Measurements from ENCODE around the gene SMS. TPM values are rescaled to one million over a fixed set of nuclear protein-coding genes. Genes with fewer than 3 reads are reported as not detected.
"Not testable (repeated sequence)": the region's sequence is repeated elsewhere in the genome, so short reads cannot be mapped to it uniquely, and the experiment has no call there.

SMS gene
- total RNA-seq, 1 donor from 2014 or later = 218 TPM

DNA sequence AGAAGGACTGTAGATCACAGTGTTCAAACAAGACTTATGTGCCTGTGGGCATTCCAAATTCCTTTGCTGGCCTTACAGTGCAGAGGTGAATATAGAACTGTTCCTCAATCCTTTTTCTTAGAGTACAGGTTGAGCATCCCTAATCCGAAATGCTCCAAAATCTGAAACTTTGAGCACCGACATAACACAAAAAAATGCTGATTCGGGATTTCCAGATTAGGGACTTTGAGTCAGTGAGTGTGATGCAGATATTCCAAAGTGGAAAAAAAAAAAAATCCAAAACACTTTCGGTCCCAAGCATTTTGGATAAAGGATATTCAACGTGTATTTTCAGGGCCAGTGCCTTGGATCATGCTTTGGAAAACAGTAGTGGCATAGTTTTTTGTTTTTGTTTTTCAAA, 9.2 kb downstream of the SMS start:
- FAIRE-seq = no peak

DNA sequence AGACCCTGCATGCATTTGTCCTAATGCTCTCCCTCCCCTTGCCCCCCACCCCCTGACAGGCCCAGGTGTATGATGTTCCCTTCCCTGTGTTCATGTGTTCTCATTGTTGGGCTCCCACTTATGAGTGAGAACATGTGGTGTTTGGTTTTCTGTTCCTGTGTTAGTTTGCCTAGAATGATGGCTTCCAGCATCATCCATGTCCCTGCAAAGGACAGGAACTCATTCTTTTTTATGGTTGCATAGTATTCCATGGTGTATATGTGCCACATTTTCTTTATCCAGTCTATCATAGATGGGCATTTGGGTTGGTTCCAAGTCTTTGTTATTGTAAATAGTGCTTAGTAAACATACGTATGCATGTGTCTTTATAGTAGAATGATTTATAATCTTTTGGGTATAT, 10.0 kb downstream of the SMS start:
- FAIRE-seq; DNase-seq (ENCODE audit: low spot score in 2 of 2): not testable (repeated sequence)

More for the DNA sequence above, 9.2 kb downstream of the SMS start:
- no peak for DNase-seq (ENCODE audit: low spot score in 2 of 2)

DNA sequence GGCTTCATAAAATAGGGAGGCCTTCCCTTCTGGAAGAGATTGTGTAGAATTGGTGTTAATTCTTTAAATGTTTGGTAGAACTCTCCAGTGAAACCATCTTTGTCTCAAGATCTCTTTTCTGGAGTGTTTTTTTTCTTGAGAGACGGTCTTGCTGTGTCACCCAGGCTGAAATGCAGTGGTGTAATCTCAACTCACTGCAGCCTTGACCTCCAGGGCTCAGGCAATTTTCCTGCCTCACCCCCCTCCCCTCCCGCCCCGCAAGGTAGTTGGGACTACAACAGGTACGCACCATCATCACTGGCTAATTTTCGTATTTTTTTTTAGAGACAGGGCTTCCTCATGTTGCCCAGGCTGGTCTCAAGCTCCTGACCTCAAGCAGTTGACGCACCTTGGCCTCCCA, 12.1 kb downstream of the SMS start:
- no peak for FAIRE-seq

DNA sequence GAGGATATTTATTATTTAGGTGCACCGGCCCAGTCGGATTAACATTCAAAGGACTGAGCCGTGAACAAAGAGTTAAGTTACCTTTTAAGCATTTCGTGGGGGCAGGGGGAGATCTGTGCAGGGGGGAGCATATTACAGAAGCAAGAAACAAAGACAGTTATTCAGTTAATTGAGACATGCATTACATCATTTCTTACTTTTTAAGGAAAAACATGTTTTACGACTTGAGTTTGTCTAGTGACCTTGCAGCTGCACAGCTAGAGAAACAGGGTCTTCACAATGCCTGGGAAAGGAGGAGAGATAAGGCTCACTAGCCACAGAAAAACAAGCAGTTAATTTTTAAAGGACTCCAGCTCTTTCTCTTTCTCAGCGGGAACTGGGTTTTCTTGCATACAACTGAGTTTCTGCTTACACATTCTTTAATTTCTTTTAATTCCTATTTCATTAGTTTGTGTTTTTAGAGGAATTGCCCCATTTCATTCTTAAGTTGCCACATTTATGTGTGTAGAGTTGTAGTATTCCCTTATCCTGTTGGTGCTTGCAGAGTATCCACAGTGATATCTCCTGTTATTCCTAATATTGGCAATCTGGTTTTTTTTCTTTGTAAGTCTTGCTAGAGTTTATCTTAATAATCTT, 12.8 kb downstream of the SMS start:
- not testable (repeated sequence) for FAIRE-seq; DNase-seq (ENCODE audit: low spot score in 2 of 2)

More for the DNA sequence above, 12.1 kb downstream of the SMS start:
- DNase-seq (ENCODE audit: low spot score in 2 of 2) = no peak

DNA sequence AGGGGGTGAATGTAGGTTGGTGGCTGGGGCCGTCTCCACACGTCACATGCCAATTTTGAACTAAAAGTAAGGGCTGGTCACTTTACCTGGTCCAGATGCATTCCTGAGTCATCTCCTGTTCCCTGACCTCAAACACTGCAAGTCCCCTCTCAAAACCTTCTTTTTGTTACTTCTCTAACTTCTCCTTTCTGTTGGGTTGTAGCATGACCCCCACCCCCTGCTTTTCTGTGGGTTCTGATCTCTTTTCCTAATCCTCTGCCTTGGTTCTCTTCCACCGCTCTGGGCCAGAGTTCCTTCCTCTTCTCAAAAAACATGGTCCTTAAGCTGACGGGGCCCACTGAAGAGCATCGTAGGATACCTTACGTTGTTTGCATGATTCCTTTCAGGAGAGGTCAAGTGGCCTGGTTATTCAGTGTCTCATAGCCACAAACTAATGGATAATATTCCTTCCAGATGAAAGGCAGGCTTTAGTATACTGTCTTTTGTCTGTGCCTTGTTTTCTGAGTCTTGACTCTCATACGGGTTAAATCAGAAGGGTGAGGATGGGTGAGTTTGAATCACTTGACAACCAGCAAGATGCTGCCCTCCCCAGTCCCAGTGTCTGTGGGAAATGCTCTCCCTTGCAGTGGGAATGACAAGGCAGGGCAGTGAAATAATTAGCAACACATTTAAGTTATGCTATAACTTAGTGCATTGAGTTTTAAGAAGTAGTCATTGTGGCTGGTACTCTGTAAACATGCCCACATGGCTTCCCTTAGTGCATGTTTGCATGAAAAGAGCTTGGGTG, 15.1 kb downstream of the SMS start:
- FAIRE-seq = no peak
- DNase-seq (ENCODE audit: low spot score in 2 of 2) = no peak

DNA sequence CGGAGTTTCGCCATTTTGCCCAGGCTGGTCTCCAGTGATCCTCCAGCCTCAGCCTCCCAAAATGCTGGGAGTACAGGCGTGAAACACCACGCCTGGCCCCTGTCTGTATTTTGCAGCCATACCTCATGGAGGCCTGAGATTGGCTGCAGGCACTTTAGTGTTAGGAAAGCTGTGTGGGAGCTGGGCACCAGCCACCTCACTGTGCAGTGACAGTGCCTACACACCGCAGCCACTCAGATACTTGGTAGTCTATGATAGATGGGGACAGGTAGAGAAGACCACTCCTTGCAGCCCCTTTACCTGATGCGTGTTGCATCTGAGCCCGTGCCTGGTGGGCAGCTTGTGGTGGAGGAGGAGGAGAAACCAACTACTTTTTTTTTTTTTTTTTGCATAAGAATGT, 16.3 kb downstream of the SMS start:
- no peak for FAIRE-seq
- DNase-seq (ENCODE audit: low spot score in 2 of 2) = no peak

DNA sequence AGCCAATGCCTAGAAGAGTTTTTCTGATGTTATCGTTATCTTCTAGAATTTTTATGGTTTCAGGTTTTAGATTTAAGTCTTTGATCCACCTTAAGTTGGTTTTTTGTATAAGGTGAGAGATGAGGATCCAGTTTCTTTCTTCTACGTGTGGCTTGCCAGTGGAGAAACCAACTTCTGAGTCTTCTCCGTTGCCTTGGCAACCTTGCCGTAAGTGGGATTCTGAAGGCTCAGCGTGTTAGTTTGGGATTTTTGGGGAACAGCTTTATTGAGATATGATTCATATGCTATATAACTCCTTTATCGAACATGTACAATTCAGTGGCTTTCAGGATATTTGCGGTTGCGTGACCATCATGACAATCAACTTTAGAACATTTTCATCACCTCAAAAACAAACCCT, 17.7 kb downstream of the SMS start:
- no peak for FAIRE-seq
- DNase-seq (ENCODE audit: low spot score in 2 of 2) = no peak

DNA sequence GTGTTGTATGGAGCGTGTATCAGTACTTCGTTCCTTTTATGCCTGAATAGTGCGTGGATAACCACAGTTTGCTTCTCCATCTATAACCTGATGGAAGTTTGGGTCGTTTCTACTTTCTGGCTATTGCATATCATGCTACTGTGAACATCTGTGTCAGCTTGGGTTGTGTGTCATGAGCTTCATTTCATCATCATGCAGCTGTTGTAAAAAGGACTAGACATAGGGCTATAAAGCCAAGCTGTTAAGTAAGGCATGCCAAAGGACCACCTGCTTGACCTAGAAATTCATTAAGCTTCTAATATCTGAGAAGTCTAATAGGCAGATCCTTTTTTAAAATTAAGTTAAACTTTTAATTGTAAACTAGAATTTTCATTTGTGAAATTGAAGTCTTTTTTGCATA, 18.4 kb downstream of the SMS start:
- DNase-seq (ENCODE audit: low spot score in 2 of 2) (no peak), FAIRE-seq (no peak)

DNA sequence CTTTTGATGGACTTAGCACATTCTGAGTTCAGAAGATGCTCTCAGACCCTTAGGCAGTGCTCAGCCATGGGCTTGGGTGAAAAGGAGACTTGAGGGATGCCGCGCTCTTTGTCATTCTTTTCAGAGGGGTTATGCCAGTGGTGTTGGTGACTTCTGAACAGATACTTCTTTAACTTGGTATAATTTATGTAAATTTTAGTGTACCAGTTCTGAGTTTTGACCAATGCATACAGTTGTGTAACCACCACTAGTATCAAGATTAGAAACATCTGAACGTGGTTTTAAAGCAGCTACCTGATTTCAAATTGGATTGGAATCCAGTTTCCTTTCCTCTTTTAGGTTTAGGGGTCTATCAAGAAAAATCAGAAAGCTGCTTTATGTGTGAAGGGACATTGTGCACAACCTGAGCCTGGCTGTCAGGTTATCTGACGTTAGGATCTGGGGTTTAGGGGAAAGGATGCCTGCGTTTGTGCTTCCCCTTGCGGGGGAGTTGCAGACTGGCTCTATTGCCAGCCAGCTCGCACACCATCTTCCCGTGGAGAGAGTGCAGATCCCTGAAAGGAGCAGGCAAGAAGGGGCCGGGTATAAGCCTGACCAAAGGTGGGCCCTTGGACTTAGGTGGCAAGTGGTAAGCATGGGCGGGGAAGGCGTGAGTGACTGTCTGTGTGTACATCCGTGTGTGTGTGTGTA, 19.0 kb downstream of the SMS start:
- DNase-seq (ENCODE audit: low spot score in 2 of 2) (no peak), FAIRE-seq (no peak)

DNA sequence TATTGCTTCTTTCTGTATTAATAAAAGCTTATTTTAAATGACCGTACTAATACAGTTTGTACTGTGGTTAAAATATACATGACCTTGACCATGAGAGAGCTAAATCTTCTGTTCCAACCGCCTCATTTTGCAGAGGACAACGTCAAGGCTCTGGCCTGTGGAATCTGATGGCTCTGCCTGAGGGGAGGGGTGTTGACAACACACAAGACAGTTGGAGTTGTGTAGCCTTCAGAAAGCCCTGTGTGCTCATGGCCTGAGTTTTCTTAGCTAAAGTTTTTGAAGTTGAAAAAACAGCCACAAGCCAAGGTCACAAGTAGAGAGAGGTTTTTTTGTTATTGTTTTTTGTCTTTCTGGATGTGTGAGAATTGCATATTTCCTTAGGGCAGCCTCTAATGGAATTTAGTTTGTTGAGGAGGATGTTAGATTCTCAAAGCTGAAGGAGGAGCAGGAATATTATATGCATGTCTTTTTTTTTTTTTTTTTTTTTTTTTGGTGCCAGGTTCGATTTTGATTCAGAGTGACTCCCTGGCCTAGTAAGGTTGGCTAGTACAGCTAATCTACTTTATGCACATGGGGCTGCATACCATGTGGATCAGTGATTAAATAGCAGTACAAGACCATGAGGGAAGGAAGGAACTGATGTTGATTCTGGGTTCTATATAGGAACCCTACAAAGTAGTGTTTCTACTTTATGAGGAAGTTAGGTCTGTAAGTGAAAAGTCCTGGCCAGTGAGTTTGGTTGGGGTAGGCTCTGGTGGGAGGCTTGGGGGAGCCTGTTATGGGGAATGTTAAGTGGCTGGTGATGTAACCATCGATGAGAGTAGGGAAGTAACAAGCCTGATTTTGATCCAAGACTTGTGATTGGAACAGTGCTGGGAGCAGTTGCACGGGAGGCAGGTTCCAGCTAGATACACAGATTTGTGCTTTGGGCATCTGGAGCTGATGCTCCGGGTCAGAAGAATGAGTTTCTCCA, 20.3 kb downstream of the SMS start:
- FAIRE-seq (no peak), DNase-seq (ENCODE audit: low spot score in 2 of 2) (no peak)

DNA sequence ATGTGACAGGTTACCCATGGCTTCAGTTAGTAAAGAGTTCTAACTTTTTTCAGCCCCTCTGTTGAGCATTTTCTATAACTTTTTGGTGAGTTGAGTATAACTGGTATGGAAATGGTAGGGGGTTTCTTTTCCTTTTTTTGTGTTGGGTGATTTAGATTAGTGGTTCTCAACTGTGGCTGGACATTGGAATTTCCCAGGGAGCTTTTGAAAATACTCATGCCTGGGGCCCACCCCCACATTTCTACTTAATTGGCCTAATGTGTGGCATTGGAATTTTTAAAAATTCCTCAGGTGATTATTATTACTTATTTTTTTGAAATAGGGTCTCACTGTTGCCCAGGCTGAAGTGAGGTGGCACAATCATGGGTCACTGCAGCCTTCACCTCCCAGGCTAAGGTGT, 21.9 kb downstream of the SMS start:
- FAIRE-seq (no peak), DNase-seq (ENCODE audit: low spot score in 2 of 2) (no peak)

DNA sequence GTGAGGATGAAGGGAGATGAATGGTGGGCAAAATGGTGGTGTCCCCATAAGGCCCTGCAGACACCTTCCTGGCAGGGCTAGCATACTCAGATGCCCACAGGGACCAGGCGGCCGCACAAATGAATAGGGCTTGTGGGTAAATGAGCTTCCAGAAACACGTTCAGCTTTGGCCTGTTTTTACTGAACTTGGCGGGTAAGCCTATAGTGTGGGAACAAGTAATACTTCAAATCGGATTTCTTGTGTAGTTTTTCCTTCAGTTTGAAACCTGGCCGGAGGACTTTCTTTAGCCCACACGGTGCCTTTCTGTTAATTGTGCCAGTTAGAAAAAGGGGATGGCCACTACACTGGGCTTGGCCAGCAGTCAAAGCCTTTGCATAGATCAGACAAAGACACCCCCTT, 22.8 kb downstream of the SMS start:
- no peak for FAIRE-seq
- no peak for DNase-seq (ENCODE audit: low spot score in 2 of 2)

DNA sequence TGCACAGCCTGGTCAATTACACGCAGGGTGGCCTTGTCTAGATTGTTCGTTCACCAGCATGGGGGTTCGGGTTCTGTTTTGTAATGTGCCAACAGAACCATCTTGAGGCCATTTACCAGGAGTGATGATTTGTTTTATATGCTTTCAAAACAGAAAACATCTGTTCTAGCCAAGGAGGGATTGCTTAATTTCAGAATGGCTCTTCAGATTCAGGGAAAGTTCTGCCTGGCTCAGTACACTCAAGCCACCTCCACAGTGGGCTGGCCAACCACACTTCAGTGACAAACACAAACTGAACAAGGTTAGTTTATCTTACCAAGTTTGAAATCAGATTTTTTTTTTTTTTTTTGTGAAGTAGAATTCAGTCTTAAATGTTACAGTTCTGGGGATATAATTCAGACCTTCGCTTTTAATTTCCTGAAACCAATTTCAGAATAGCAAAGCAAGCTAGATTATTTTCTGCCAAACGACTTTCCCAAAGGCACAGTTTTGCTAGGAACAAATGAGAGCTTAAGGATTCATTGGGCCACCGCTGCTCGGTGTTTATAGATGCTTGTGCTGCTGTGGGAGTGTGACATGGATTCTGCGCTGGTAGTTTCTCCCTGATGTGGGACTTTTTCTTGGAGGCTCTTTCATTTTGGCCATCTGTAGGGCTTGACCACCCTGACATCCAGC, 23.4 kb downstream of the SMS start:
- FAIRE-seq (no peak), DNase-seq (ENCODE audit: low spot score in 2 of 2) (no peak)

DNA sequence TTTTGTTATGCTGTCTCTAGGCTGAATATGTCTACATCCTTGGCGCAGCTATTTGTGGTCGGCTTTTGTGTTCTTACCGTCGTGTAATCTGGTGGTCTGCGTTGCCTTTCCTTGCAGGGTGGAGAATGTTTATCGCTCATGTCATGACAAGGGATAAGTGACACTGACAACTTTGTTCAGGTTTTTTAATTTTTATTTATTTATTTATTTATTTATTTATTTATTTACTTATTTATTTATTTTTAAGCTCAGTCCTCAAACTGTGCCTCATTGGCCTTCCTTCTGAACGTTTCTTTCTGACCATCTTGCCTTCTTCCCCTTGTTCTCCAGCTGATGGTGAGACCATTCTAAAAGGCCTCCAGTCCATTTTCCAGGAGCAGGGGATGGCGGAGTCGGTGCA, 26.4 kb downstream of the SMS start:
- no peak for FAIRE-seq

DNA sequence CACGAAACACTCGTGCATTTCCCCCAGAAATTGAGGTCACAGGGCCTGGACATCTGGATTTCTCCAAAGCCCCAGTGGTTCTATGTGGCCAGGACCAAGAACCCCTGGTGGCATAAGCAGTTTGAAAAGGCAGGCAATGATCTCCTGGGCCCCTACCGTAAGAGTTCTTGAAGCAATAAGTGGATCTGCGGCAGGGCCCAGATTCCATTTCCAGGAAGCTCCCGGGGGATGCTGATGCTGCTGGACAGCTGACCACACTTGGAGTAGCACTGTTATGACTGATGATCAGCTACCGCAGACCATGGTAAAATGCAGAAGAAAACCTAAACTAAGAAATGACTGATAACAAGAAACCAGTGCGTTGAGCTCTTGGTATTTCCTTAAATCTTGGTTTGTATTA, 27.8 kb downstream of the SMS start:
- DNase-seq (ENCODE audit: low spot score in 2 of 2) (no peak), FAIRE-seq (no peak)

More for the DNA sequence above, 26.4 kb downstream of the SMS start:
- DNase-seq (ENCODE audit: low spot score in 2 of 2) = no peak

DNA sequence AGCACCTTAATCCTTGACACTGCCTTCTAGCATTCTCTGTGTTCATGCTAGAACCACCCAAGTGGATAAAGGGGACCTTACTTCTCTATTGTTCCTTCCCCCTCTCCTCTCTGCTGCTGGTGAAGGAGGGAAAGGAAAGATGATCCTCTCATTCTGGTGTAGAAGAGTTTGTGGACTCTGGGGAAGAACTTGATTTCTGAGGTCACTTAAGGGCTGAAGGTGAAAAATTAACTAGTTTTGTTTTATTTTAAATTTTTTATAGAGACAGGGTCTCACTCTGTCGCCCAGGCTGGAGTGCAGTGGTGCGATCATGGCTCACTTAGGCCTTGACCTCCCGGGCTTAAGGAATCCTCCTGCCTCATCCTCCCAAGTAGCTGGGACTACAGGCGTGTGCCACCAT, 29.8 kb downstream of the SMS start:
- FAIRE-seq = no peak
- DNase-seq (ENCODE audit: low spot score in 2 of 2) = no peak

DNA sequence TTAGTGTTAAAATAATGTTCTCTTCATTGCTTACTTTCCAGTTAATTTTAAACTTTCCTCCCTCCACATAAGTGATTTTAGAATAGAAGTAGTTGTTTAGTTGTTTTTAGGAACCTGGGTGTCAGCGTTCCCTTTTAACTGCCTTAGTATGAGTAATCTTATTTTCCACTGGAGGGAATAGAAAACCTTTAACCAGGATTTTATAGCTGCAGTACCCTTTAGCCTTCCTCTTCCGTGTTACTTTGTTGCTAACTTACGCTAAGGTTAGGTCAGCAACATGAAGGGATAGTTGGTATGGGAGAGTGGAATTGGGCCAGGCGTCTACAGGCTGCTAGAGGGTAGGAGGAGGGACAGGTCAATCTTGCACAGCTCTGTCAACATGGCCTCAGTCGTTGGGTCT, 31.5 kb downstream of the SMS start:
- FAIRE-seq (no peak), DNase-seq (ENCODE audit: low spot score in 2 of 2) (no peak)

DNA sequence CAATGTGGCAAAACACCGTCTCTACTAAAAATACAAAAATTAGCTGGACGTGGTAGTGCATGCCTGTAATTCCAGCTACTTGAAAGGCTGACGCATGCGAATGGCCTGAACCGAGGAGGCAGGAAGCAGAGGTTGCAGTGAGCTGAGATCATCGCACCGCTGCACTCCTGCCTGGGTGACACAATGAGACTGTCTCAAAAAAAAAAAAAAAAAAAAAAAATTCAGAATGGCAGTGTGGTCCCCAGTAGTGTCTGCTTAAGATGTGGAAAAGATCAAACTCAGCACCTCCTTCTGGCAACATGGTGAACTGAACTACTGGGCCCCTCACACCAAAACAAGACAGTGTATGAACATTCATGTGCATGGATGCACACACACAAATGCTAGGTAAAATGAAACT, 32.2 kb downstream of the SMS start:
- DNase-seq (ENCODE audit: low spot score in 2 of 2) (no peak), FAIRE-seq (no peak)

DNA sequence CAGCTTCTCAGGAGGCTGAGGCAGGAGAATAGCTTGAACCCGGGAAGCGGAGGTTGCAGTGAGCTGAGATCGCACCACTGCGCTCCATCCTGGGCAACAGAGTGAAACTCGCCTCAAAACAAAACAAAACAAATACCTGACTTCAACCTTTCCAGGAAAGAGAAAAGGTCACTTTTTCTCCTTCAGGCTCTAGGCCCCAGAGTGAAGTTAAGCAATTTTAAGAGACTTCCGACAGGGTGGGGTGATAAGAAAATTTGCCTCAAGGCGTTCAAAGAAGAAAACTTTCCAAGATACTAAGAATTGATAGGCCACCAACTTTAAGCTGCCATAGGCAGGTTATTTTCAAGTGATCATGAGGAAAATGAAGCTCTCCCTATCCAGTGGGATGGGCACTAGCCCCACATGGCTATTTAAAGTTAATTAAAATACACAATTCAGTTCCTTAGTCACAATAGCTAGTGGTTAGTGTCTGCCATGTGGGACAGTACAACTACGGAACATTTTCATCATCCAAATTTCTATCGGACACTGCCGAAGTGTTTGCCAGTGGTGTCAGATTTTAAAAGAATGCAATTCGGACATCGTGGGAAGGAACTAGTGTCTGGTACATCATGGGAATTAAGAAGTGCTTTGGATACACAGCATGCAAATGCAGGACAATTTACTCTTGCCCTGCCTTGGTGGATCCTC, 33.0 kb downstream of the SMS start:
- FAIRE-seq (no peak), DNase-seq (ENCODE audit: low spot score in 2 of 2) (no peak)

All from frontal cortex (tissue), 4 donors.